MM.1S (cell line): ENCODE data around the gene P2RX6.

ENCODE experiments used
- DNase-seq: peaks from one replicate; pipeline ENCODE4 v3.0.0-alpha.2; 2015
- H2AFZ ChIP-seq: fragments of 300-600 bp; sonication (generic); 2 replicates; pipeline ENCODE4 v1.6.0; 2016; ENCODE audit warnings: antibody characterized with exemption, low read length
- H3F3A ChIP-seq: fragments of 300-600 bp; sonication (generic); 2 replicates; pipeline ENCODE4 v1.6.1; 2016; ENCODE audit warnings: mild to moderate bottlenecking, antibody characterized with exemption, low read length, moderate library complexity, mixed read lengths; ENCODE audit not compliant: insufficient read depth
- H3K27ac ChIP-seq: fragments of 300-600 bp; sonication (generic); 2 replicates; pipeline ENCODE4 v1.5.1; 2016; ENCODE audit warnings: mild to moderate bottlenecking, low read length
- H3K27me3 ChIP-seq: fragments of 300-600 bp; sonication (generic); replicated peaks from 2 replicates; pipeline ENCODE4 v1.6.0; 2016; ENCODE audit warnings: low read length; ENCODE audit not compliant: insufficient read depth
- H3K36me3 ChIP-seq: fragments of 300-600 bp; sonication (generic); replicated peaks from 2 replicates; pipeline ENCODE4 v1.6.1; 2016; ENCODE audit warnings: mild to moderate bottlenecking, low read length, mixed read lengths; ENCODE audit not compliant: insufficient read depth
- H3K4me1 ChIP-seq: fragments of 300-600 bp; sonication (generic); 2 replicates; pipeline ENCODE4 v1.6.1; 2016; ENCODE audit warnings: low read length, mixed read lengths
- H3K4me2 ChIP-seq: fragments of 300-600 bp; sonication (generic); 2 replicates; pipeline ENCODE4 v1.6.0; 2016; ENCODE audit warnings: low read depth, low read length
- H3K4me3 ChIP-seq: fragments of 300-600 bp; sonication (generic); 2 replicates; pipeline ENCODE4 v1.5.1; 2016; ENCODE audit warnings: low read length, mixed read lengths
- H3K79me2 ChIP-seq: fragments of 300-600 bp; sonication (generic); 2 replicates; pipeline ENCODE4 v1.6.1; 2016; ENCODE audit warnings: mixed run types, low read length, mixed read lengths
- H3K9ac ChIP-seq: fragments of 300-600 bp; sonication (generic); 2 replicates; pipeline ENCODE4 v1.6.1; 2016; ENCODE audit warnings: low read length, mixed read lengths
- H3K9me2 ChIP-seq: fragments of 300-600 bp; sonication (generic); replicated peaks from 2 replicates; pipeline ENCODE4 v1.6.1; 2016; ENCODE audit warnings: mild to moderate bottlenecking, low read length, mixed read lengths; ENCODE audit not compliant: insufficient read depth
- H3K9me3 ChIP-seq: fragments of 300-600 bp; sonication (generic); replicated peaks from 2 replicates; pipeline ENCODE4 v1.6.1; 2016; ENCODE audit warnings: mild to moderate bottlenecking, low read length, mixed read lengths; ENCODE audit not compliant: insufficient read depth
- H4K20me1 ChIP-seq: fragments of 300-600 bp; sonication (generic); 2 replicates; pipeline ENCODE4 v1.6.1; 2016; ENCODE audit warnings: mild to moderate bottlenecking, low read length, moderate library complexity, mixed read lengths; ENCODE audit not compliant: insufficient read depth
- CTCF ChIP-seq: fragments of 300-600 bp; sonication (generic); IDR thresholded peaks from 2 replicates; pipeline ENCODE4 v1.5.1; 2016; ENCODE audit warnings: antibody characterized with exemption, low read length, mixed read lengths
- EZH2 ChIP-seq: fragments of 300-600 bp; sonication (generic); optimal IDR thresholded peaks from 2 replicates; pipeline ENCODE3; 2017; ENCODE audit warnings: low read depth, mild to moderate bottlenecking, antibody characterized with exemption, low read length, mixed read lengths
- EZH2phosphoT487 ChIP-seq: fragments of 300-600 bp; sonication (generic); IDR thresholded peaks from 2 replicates; pipeline ENCODE4 v1.6.1; 2018; ENCODE audit warnings: antibody characterized with exemption, low read length

P2RX6 gene

DNA sequence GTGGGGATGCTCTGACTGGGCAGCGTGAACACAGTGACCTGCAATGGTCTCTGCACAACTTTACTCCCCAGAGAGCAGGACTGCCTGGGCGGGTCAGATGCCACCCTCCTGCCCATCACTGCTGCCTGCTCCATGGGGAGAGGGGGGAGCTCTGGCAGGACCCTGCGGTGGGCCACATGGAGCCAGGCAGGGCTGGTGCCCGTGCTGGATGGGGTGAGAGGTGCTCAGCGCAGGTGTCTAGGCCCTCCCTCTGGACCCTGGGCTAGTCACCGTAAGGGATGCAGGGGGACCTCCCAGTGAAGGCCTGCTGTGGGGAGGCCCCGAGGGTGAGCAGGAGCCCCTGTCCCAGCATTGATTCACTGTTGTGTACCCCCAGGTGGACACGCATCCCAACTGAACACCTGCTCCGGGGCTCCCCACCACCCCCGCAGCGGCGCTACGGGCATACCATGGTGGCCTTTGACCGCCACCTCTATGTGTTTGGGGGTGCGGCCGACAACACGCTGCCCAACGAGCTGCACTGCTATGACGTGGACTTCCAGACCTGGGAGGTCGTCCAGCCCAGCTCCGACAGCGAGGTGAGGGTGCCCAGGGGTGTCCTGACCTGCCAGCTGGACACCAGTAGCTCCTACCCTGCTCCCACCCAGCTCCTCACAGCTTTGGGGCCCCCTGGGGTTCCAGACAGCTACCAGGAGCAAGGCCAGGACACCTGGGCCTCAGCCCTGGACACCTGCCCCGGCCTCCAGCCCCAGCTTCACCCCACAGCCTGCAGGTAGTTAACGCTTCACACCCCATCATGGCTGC lies 23.5 kb upstream of the P2RX6 start:
- Histone ChIP-seq H3K36me3 (no peaks in the 10 kb centered on the region), H4K20me1 (no peaks in the 10 kb centered on the region), H3K27me3 (no peaks in the 10 kb centered on the region), H3K27ac (no peak overlapping the region), H3K9ac (no peak overlapping the region), H3K4me1 (no peaks in the 10 kb centered on the region), H3K9me2 (no peaks in the 10 kb centered on the region), H3K4me2 (no peak overlapping the region), H3K79me2 (no peaks in the 10 kb centered on the region), H3F3A (no peaks in the 10 kb centered on the region), H2AFZ (no peak overlapping the region), H3K4me3 (no peak overlapping the region), H3K9me3 (no peaks in the 10 kb centered on the region)
- DNase-seq: no peak
- TF ChIP-seq EZH2phosphoT487: no peak
- TF ChIP-seq EZH2: no peak
- no peak for TF ChIP-seq CTCF

DNA sequence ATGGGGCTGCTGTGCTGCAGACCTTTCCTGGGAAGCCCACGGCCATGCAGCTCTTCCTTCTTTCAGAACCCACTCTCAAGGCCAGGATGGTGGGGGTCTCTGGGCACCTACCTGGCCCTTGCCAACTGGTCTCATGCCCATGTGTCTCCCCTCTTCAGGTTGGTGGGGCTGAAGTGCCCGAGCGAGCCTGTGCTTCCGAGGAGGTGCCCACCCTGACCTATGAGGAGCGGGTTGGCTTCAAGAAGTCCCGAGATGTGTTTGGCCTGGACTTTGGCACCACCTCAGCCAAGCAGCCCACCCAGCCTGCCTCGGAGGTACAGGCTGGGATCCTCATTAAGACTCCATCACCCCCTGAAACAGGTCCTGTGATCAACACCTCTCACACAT lies 22.9 kb upstream of the P2RX6 start:
- no peak for DNase-seq
- H3K9ac ChIP-seq: no peak overlapping the region
- H3K9me3 ChIP-seq: no peaks in the 10 kb centered on the region
- no peaks in the 10 kb centered on the region for H3K4me1 ChIP-seq
- no peak for TF ChIP-seq EZH2phosphoT487
- no peak for TF ChIP-seq CTCF
- TF ChIP-seq EZH2: no peak
- no peak overlapping the region for H2AFZ ChIP-seq
- H3K27me3 ChIP-seq: no peaks in the 10 kb centered on the region
- H3K79me2 ChIP-seq: no peaks in the 10 kb centered on the region
- H3K4me2 ChIP-seq: no peak overlapping the region
- no peaks in the 10 kb centered on the region for H3K9me2 ChIP-seq
- H3K27ac ChIP-seq: no peak overlapping the region
- no peaks in the 10 kb centered on the region for H3F3A ChIP-seq
- no peaks in the 10 kb centered on the region for H4K20me1 ChIP-seq
- H3K36me3 ChIP-seq: no peaks in the 10 kb centered on the region
- no peak overlapping the region for H3K4me3 ChIP-seq

- Histone ChIP-seq H3K27me3 (no peaks in the 10 kb centered on the region), H3K79me2 (no peaks in the 10 kb centered on the region), H3K27ac (no peak overlapping the region), H3K36me3 (no peaks in the 10 kb centered on the region), H3K4me2 (no peak overlapping the region), H3K9me3 (no peaks in the 10 kb centered on the region), H4K20me1 (no peaks in the 10 kb centered on the region), H3K4me3 (no peak overlapping the region), H3K4me1 (no peaks in the 10 kb centered on the region), H3K9ac (no peak overlapping the region), H3F3A (no peaks in the 10 kb centered on the region), H3K9me2 (no peaks in the 10 kb centered on the region), H2AFZ (no peak overlapping the region)
- DNase-seq: no peak
- no peak for TF ChIP-seq EZH2phosphoT487
- TF ChIP-seq EZH2: no peak
- no peak for TF ChIP-seq CTCF
These were observed 22.3 kb upstream of the P2RX6 start for GRCh38 chr22:20992456-20993303.
